Measurements from ENCODE around the gene PCNX2. TPM values are rescaled to one million over a fixed set of nuclear protein-coding genes. Genes with fewer than 3 reads are reported as not detected.

Gene PCNX2
- total RNA-seq, 6 experiments from 2014 or later: 9.9 to 15.6 (median 13.5) TPM

GRCh38 chr1:232998138-232998537, 297.4 kb downstream of the PCNX2 start:
- Mint-ChIP-seq H3K36me3 (ENCODE audit: low read depth) (peaks cover 67% of the 10 kb centered on the region), H3K27me3 (ENCODE audit: insufficient read depth) (peaks cover 4% of the 10 kb centered on the region; the same call in 1 of the 2 replicates), H3K9me3 (peaks cover 23% of the 10 kb centered on the region), H3K4me1 (ENCODE audit: low read depth) (no peaks in the 10 kb centered on the region), H3K27ac (no peak overlapping the region), H3K4me3 (no peak overlapping the region)
- no peak for DNase-seq
- no peak for TF ChIP-seq CTCF (IDR thresholded peaks at IDR 0.05)

GRCh38 chr1:232996143-232996542, 299.4 kb downstream of the PCNX2 start:
- no peak for TF ChIP-seq CTCF (IDR thresholded peaks at IDR 0.05)
- peaks cover 24% of the 10 kb centered on the region for H3K9me3 Mint-ChIP-seq
- no peaks in the 10 kb centered on the region for H3K4me1 Mint-ChIP-seq (ENCODE audit: low read depth)
- H3K4me3 Mint-ChIP-seq: no peak overlapping the region
- H3K36me3 Mint-ChIP-seq (ENCODE audit: low read depth): peaks cover 79% of the 10 kb centered on the region
- no peak for DNase-seq
- H3K27me3 Mint-ChIP-seq (ENCODE audit: insufficient read depth): peaks cover 7% of the 10 kb centered on the region; the same call in 1 of the 2 replicates
- H3K27ac Mint-ChIP-seq: no peak overlapping the region

- no peak overlapping the region for H3K4me3 Mint-ChIP-seq
- no peak for TF ChIP-seq CTCF (IDR thresholded peaks at IDR 0.05)
- H3K27ac Mint-ChIP-seq: no peak overlapping the region
- DNase-seq: no peak
- peaks cover 9% of the 10 kb centered on the region; the same call in 1 of the 2 replicates for H3K27me3 Mint-ChIP-seq (ENCODE audit: insufficient read depth)
- H3K9me3 Mint-ChIP-seq: peaks cover 24% of the 10 kb centered on the region
- no peaks in the 10 kb centered on the region for H3K4me1 Mint-ChIP-seq (ENCODE audit: low read depth)
- H3K36me3 Mint-ChIP-seq (ENCODE audit: low read depth): peaks cover 73% of the 10 kb centered on the region
Measured at GRCh38 chr1:232995189-232995588, 300.3 kb downstream of the PCNX2 start.

GRCh38 chr1:232993555-232993954, 302.0 kb downstream of the PCNX2 start:
- TF ChIP-seq CTCF (IDR thresholded peaks at IDR 0.05): no peak
- Mint-ChIP-seq H3K4me1 (ENCODE audit: low read depth) (peaks cover 6% of the 10 kb centered on the region), H3K4me3 (no peak overlapping the region)

GRCh38 chr1:232992227-232992626, 303.3 kb downstream of the PCNX2 start:
- peaks cover 9% of the 10 kb centered on the region; the same call in 1 of the 2 replicates for H3K27me3 Mint-ChIP-seq (ENCODE audit: insufficient read depth)
- no peak for DNase-seq
- peaks cover 24% of the 10 kb centered on the region for H3K9me3 Mint-ChIP-seq
- no peak overlapping the region for H3K4me3 Mint-ChIP-seq
- no peak overlapping the region for H3K27ac Mint-ChIP-seq
- H3K36me3 Mint-ChIP-seq (ENCODE audit: low read depth): peaks cover 48% of the 10 kb centered on the region
- peaks cover 15% of the 10 kb centered on the region for H3K4me1 Mint-ChIP-seq (ENCODE audit: low read depth)
- TF ChIP-seq CTCF (IDR thresholded peaks at IDR 0.05): no peak

More at GRCh38 chr1:232993555-232993954, 302.0 kb downstream of the PCNX2 start:
- Mint-ChIP-seq H3K27ac (no peak overlapping the region), H3K27me3 (ENCODE audit: insufficient read depth) (peaks cover 9% of the 10 kb centered on the region; the same call in 1 of the 2 replicates), H3K9me3 (peaks cover 24% of the 10 kb centered on the region), H3K36me3 (ENCODE audit: low read depth) (peaks cover 60% of the 10 kb centered on the region)
- DNase-seq: no peak

- DNase-seq: no peak
- H3K4me1 Mint-ChIP-seq (ENCODE audit: low read depth): peaks cover 15% of the 10 kb centered on the region
- H3K36me3 Mint-ChIP-seq (ENCODE audit: low read depth): peaks cover 39% of the 10 kb centered on the region
- no peak overlapping the region for H3K27ac Mint-ChIP-seq
- peaks cover 24% of the 10 kb centered on the region for H3K9me3 Mint-ChIP-seq
- H3K4me3 Mint-ChIP-seq: no peak overlapping the region
- H3K27me3 Mint-ChIP-seq (ENCODE audit: insufficient read depth): peaks cover 9% of the 10 kb centered on the region; the same call in 1 of the 2 replicates
- TF ChIP-seq CTCF (IDR thresholded peaks at IDR 0.05): no peak
Measured at GRCh38 chr1:232991238-232991637, 304.3 kb downstream of the PCNX2 start.
